ENCODE results near the gene CRPPA.
"Not testable (repeated sequence)": the region's sequence is repeated elsewhere in the genome, so short reads cannot be mapped to it uniquely, and the experiment has no call there.

The CRPPA gene

GRCh38 chr7:16396766-16397500 lies 24.4 kb downstream of the CRPPA start:
- no peak for DNase-seq

GRCh38 chr7:16395121-16395520 lies 26.2 kb downstream of the CRPPA start:
- no peak for DNase-seq

- DNase-seq, result no peak
Observed at GRCh38 chr7:16393862-16394422, 27.4 kb downstream of the CRPPA start.

DNA sequence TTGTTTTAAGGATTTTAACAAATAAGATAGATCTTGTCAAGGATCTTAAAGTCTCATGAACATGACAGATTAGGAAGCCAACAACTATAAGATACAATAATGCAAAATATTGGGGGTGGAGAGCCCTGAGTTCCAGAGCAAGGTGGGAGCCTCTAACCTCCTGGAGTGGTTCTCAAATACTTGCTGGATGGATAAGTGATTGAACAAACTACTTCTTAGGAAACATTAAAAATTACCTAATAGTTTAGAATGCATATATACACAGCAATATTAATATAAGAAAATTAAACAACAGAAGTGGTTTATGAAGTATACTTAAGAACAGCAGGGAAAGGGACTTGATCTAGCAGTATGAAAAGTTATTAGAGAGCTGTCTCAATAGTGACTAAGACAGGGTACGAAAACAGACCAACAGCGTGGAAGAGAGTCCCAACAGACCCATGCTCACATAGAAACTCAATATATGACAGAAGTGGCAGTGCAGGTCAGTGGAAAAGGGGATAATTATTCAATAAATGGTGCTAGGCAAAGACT lies 28.3 kb downstream of the CRPPA start:
- no peak for DNase-seq

- DNase-seq, result not testable (repeated sequence)
Observed at GRCh38 chr7:16383786-16384185, 37.6 kb downstream of the CRPPA start.

DNA sequence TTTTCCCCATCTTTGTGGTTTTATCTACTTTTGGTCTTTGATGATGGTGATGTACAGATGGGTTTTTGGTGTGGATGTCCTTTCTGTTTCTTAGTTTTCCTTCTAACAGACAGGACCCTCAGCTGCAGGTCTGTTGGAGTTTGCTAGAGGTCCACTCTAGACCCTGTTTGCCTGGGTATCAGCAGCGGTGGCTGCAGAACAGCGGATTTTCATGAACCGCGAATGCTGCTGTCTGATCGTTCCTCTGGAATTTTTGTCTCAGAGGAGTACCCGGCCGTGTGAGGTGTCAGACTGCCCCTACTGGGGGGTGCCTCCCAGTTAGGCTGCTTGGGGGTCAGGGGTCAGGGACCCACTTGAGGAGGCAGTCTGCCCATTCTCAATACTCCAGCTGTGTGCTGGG lies 38.2 kb downstream of the CRPPA start:
- DNase-seq, result not testable (repeated sequence)
